DMS53 (cell line): Measurements from ENCODE around the gene GLS2.
A peak's percentile ranks its signal among the peaks of the same experiment; 100 is the strongest.
"Not testable (repeated sequence)": the region's sequence is repeated elsewhere in the genome, so short reads cannot be mapped to it uniquely, and the experiment has no call there.

Experiments
- DNase-seq: peaks from one replicate; lab custom pipeline; 2025; lab: John Stamatoyannopoulos, UW

Gene GLS2

GRCh38 chr12:56488041-56488955 is at the start of gene GLS2:
Gene GLS2, minus strand, starts transcription at chr12:56488161. Its CDS starts 43 bp downstream, at chr12:56488118.
- peak; percentile 97 for DNase-seq

DNA sequence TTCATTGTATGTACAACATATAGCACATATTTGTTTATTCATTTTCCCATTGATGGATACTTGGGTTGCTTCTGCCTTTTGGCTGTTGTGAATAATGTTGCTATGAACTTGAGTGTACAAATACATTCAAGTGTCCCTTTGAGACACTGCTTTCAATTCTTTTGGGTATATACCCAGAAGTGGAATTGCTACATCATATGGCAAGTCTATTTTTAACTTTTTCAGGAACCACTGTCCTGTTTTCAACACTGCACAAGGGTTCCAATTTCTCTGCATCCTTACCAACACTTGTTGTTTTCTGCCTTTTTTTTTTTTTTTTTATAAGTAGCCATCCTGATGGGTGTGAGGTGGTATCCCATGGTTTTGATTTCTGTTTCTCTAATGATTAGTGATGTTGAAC is 49.6 kb upstream of the GLS2 start:
- no peak for DNase-seq

DNA sequence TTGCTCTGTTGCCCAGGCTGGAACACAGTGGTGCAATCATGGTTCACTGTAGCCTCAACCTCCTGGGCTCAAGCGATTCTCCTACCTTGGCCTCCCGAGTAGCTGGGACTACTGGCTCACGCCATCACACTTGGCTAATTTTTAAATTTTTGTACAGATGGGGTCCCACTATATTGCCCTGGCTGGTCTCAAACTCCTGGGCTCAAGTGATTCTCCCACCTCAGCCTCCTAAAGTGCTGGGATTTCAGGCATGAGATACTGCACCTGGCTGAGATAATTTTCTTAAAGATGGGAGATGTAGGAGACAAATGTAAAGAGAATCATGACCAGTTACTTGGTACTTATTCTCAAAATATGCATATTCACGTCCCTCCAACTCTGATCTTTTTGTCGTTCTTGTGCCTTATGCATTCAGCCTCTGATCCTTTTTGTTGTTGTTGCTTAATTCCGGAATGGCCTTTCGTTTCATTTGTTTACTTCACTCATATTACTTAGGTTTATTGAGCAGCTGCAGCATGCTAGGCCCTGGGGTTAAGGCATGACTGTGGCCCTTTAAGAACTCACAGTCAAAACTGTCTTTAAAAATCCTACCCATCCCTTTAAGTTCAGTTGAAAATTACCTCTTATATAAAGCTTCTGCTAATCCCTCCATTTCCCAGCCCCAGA is 42.6 kb upstream of the GLS2 start:
- no peak for DNase-seq

DNA sequence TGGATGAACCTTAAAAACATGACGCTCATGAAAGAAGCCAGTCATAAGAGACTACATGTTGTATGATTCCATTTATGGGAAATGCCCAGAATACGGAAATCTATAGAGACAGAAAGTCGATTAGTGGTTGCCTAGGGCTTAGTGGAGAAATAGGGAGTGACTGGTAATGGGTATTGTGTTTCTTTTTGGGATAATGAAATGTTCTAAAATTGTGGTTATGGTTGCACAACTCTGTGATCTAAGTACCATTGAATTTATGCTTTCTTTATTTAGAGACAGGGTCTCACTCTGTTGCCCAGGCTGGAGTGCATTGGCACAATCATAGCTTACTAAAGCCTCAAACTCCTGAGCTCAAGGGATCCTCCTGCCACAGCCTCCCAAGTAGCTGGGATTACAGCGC is 41.7 kb upstream of the GLS2 start:
- DNase-seq = no peak

GRCh38 chr12:56528846-56529245 is 40.9 kb upstream of the GLS2 start:
- no peak for DNase-seq

GRCh38 chr12:56522411-56523193 is 34.6 kb upstream of the GLS2 start:
- DNase-seq = no peak

DNA sequence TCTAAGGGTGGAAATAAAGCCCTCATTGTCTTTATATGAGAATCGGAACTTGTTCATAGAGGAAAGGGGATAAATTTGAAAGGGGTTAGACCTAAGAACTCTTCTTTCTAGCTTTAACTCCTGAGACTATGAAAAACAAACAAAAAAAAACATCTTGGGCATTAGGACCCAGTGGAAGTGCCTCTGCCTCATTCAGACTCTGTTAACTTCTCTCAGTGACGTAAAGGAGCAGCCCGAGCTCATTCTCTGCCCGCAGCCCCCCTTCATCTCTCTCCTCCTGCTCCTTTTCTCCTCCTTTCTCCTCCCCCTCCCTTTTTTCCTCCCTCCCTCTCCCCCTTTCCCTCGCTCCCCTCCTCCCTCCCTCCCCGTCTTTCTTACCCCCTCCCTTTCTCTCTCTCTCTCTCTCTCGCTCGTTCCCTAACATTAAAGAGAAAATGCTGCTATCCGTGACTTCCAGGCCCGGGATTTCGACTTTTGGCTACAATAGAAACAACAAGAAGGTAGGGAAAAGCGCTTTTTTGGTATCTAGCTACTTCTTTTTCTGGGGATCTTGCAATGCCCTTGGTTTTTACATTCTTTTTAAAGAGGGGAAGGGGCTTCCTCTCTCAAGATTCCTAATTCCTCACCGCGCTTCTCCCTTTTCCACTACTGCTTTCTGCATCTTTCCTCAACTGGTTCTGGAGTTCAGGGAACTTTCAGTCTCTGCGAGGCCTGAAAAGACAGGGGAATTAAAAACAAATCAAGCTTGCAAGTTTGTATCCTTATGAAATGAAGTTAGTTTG is 33.8 kb upstream of the GLS2 start, which contains the start of gene RBMS2:
Gene RBMS2 (plus strand): TSS at position 231 of the 782 bp plus-strand sequence. CDS start 204 bp downstream, at position 435.
- DNase-seq = peak; percentile 79

- peak; percentile 27 for DNase-seq
Observed at GRCh38 chr12:56521209-56521589, 33.2 kb upstream of the GLS2 start.

DNA sequence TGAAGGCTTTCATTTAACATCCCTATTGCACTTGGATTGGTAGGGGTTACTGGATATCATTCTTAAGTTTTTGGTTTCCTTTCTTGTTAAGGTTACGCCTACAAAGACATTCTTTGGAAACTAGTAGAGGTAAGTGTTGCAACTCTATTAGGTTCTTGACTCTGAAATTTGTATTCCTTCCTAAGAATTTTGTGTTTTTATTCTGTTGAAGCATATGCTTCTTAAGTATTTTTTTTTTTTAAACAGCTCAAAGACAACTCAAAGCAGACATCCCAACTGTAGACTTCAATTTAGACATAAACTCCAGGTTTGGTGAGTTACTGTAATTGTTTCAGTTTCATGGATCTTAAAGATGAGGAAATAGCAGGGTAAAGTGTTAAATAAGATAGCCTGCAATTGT is 32.5 kb upstream of the GLS2 start:
- no peak for DNase-seq

DNA sequence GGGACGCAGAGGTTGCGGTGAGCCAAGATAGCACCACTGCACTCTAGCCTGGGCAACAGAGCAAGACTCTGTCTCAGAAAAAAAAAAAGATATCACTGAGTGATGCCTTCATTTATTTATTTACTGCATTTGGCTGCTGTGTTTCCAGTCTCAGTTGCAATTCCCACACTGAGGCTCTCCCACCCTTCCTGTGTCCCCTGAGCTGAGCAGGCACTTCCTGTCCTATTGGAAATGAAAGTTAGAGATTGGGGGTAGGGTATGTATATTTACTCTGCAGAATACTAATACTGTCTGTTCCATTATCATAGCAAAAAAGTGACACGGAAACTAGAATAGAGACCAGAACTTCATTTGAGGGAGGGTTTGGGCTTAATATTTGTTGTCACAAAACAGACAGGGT is 32.1 kb upstream of the GLS2 start:
- DNase-seq = no peak

- no peak for DNase-seq
Observed at GRCh38 chr12:56518570-56518969, 30.6 kb upstream of the GLS2 start.

- DNase-seq = no peak
Observed at GRCh38 chr12:56517854-56518253, 29.9 kb upstream of the GLS2 start.

GRCh38 chr12:56514014-56514318 is 26.0 kb upstream of the GLS2 start:
- DNase-seq = not testable (repeated sequence)

- DNase-seq = no peak
Observed at GRCh38 chr12:56510786-56511185, 22.8 kb upstream of the GLS2 start.

- not testable (repeated sequence) for DNase-seq
Observed at GRCh38 chr12:56499879-56500278, 11.9 kb upstream of the GLS2 start.

DNA sequence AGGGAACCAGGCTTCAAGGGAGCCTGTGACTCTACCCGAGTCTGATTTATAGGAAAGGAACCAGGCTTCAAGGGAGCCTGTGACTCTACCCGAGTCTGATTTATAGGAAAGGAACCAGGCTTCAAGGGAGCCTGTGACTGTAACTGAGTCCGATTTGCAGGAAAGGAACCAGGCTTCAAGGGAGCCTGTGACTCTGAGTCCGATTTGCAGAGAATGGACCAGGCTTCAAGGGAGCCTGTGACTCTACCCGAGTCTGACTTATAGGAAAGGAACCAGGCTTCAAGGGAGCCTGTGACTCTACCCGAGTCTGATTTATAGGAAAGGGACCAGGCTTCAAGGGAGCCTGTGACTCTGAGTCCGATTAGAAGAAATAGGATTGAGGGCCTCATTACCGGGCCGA is 11.5 kb upstream of the GLS2 start:
- not testable (repeated sequence) for DNase-seq

- not testable (repeated sequence) for DNase-seq
Observed at GRCh38 chr12:56498126-56498902, 10.4 kb upstream of the GLS2 start.

DNA sequence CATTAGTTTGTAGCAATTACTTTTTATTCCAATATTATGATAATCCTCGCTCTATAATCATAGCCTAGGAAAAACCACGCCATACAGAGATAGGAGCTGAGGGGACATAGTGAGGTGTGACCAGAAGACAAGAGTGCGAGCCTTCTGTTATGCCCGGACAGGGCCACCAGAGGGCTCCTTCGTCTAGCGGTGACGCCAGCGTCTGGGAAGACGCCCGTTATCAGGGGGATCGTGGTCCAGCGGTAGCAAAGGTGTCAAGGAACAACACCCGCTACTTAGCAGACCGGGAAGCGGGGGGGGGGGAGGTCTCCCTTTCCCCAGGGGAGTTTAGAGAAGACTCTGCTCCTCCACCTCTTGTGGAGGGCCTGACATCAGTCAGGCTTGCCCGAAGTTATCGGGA is 8.7 kb upstream of the GLS2 start:
- peak; percentile 55 for DNase-seq

DNA sequence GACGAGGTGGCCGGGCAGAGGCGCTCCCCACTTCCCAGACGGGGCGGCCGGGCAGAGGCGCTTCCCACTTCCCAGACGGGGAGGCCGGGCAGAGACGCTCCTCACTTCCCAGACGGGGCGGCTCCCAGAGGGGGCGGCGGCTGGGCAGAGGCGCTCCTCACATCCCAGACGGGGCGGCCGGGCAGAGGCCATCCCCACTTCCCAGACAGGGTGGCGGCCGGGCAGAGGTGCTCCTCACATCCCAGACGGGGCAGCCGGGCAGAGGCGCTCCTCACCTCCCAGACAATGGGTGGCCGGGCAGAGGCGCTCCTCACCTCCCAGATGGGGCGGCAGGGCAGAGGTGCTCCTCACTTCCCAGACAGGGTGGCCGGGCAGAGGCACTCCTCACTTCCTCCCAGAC is 6.5 kb upstream of the GLS2 start:
- not testable (repeated sequence) for DNase-seq

DNA sequence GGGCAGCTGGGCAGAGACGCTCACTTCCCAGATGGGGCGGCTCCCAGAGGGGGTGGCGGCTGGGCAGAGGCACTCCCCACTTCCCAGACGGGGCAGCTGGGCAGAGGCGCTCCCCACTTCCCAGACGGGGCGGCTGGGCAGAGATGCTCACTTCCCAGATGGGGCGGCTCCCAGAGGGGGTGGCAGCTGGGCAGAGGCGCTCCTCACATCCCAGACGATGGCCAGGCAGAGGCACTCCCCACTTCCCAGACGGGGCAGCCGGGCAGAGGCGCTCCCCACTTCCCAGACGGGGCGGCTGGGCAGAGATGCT is 6.1 kb upstream of the GLS2 start:
- not testable (repeated sequence) for DNase-seq
